ENCODE results near the gene TSHZ2.

DNA sequence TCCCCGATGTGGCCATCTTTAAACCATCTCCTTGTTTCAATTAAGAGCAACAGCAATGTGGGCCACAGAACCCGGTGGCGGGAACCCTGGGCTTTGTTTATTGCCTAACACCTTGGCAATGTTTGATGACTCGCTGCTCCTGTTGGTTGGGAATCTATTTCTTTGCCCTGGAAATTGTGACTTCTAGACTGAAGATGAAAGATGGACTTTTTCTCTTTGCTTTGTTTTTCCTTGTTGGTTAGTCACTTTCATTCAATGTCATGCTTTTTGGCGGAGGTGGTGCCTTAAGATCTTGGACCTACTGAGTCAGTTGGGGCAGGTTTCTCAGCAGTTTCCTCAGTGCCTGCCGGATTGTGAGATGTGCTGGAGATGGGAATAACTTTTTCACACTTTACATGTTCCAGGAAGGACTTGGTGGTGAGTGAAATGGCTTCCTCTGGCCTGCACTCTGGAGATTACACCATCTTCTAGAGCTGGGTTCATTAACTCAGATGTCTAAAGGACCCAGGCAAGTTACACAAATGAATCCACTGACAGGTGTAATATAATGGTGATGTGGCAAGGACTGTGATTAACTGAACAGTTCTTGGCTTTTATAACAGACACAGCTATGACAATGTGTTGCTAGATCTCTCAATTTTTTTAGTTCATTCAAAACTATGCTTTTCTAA, 56.3 kb downstream of the TSHZ2 start:
- TF ChIP-seq GATA3 (IDR thresholded peaks at IDR 0.05; ENCODE audit: low read depth, low read length) = no peak
- no peak for TF ChIP-seq GATA2 (IDR thresholded peaks at IDR 0.05; ENCODE audit: low read depth, low read length)
